Endothelial cell (in vitro differentiated cells): Measurements from ENCODE around the gene FHOD1. TPM values are rescaled to one million over a fixed set of nuclear protein-coding genes. Genes with fewer than 3 reads are reported as not detected.

ENCODE experiments used
- DNase-seq: peaks from one replicate; pipeline ENCODE4 v3.0.0; 2021; ENCODE audit warnings: low spot score
- H3K27ac Mint-ChIP-seq: one replicate; pipeline ENCODE4 v1.8.0; 2021; ENCODE audit warnings: mixed read lengths, inconsistent platforms; ENCODE audit not compliant: unreplicated experiment
- H3K27me3 Mint-ChIP-seq: one replicate; pipeline ENCODE4 v1.8.0; 2021; ENCODE audit warnings: mild to moderate bottlenecking, moderate library complexity, mixed read lengths, inconsistent platforms; ENCODE audit not compliant: unreplicated experiment
- H3K36me3 Mint-ChIP-seq: one replicate; pipeline ENCODE4 v1.8.0; 2021; ENCODE audit warnings: mild to moderate bottlenecking, low read depth, mixed read lengths, inconsistent platforms; ENCODE audit not compliant: unreplicated experiment
- H3K4me1 Mint-ChIP-seq: one replicate; pipeline ENCODE4 v1.8.0; 2021; ENCODE audit warnings: mild to moderate bottlenecking, mixed read lengths, inconsistent platforms; ENCODE audit not compliant: unreplicated experiment
- H3K4me3 Mint-ChIP-seq: one replicate; pipeline ENCODE4 v1.8.0; 2021; ENCODE audit warnings: mild to moderate bottlenecking, mixed read lengths, inconsistent platforms; ENCODE audit not compliant: unreplicated experiment
- H3K9me3 Mint-ChIP-seq: one replicate; pipeline ENCODE4 v1.8.0; 2021; ENCODE audit warnings: mixed read lengths, inconsistent platforms; ENCODE audit not compliant: unreplicated experiment
- CTCF ChIP-seq: fragments of 200-600 bp; sonication (generic); IDR thresholded peaks from one replicate; pipeline ENCODE4 v1.5.0; 2021; ENCODE audit warnings: antibody characterized with exemption; ENCODE audit not compliant: unreplicated experiment
- total RNA-seq: library from RNA; stranded (reverse); fragmentation: NEBNext Ultra II Directional; extraction: Animal tissue kit (Norgen Biotek cat#: 25700); gene quantifications from one replicate; pipeline ENCODE4 v1.2.1, GENCODE V29; 2021; ENCODE audit not compliant: unreplicated experiment

The FHOD1 gene
- total RNA-seq, 1 donor from 2014 or later, result 248 TPM

DNA sequence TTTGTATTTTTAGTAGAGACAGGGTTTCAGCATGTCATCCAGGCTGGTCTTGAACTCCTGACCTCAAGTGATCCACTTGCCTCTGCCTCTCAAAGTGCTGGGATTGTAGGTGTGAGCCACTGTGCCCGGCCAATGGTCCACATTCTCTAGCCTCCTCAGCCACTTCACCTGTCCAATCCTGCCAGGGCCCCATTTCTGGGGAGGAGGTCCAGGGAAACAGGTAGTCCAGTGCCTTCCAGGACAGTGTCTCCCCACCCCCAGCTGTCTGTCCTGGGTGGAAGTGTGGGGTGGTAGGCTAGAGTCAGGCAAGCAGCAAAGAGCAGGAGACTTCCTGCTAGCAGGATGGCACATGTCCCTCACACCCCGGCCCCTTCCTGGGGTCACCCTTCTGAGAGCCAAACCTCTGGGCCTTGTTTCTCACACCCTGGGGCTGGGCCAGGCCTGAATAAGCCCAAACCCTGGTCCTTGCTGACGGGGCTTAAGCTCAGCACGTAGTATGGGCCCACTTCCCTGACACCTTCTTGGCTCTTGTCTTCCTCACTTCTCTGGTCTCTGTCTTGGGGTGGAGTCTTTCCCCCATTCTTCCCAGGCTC lies 5.0 kb downstream of the FHOD1 start:
- Mint-ChIP-seq H3K36me3 (peaks cover 25% of the 10 kb centered on the region), H3K9me3 (no peaks in the 10 kb centered on the region), H3K4me3 (peak overlapping the region; percentile 83), H3K27me3 (peaks cover 7% of the 10 kb centered on the region), H3K27ac (peak overlapping the region; percentile 96), H3K4me1 (peaks cover 54% of the 10 kb centered on the region)
- no peak for DNase-seq
- no peak for TF ChIP-seq CTCF

GRCh38 chr16:67241008-67241900 lies 6.0 kb downstream of the FHOD1 start:
- peaks cover 56% of the 10 kb centered on the region for H3K4me1 Mint-ChIP-seq
- peak overlapping the region; percentile 89 for H3K27ac Mint-ChIP-seq
- peak overlapping the region; percentile 80 for H3K4me3 Mint-ChIP-seq
- DNase-seq, result no peak
- no peaks in the 10 kb centered on the region for H3K9me3 Mint-ChIP-seq
- peaks cover 10% of the 10 kb centered on the region for H3K27me3 Mint-ChIP-seq
- TF ChIP-seq CTCF, result no peak
- H3K36me3 Mint-ChIP-seq, result peaks cover 32% of the 10 kb centered on the region

- Mint-ChIP-seq H3K27ac (peak overlapping the region; percentile 42), H3K27me3 (peaks cover 11% of the 10 kb centered on the region), H3K36me3 (peaks cover 37% of the 10 kb centered on the region), H3K4me3 (no peak overlapping the region), H3K9me3 (no peaks in the 10 kb centered on the region), H3K4me1 (peaks cover 59% of the 10 kb centered on the region)
- DNase-seq, result no peak
- no peak for TF ChIP-seq CTCF
These were observed 6.8 kb downstream of the FHOD1 start for GRCh38 chr16:67240506-67240905.

GRCh38 chr16:67238806-67239470 lies 8.3 kb downstream of the FHOD1 start:
- TF ChIP-seq CTCF, result no peak
- Mint-ChIP-seq H3K4me1 (peaks cover 45% of the 10 kb centered on the region), H3K27ac (peak overlapping the region; percentile 59), H3K9me3 (no peaks in the 10 kb centered on the region), H3K4me3 (peak overlapping the region; percentile 76), H3K27me3 (peaks cover 13% of the 10 kb centered on the region), H3K36me3 (peaks cover 47% of the 10 kb centered on the region)
- no peak for DNase-seq
